H1 (cell line): Measurements from ENCODE around the gene DAP.

ENCODE experiments used
- POLR2A ChIP-seq, 2 experiments: IDR thresholded peaks; 1 replicate in 1 of 2; 2 replicates in 1 of 2; pipeline ENCODE4 v1.6.1; 2011; ENCODE audit warnings: low read depth in 2 of 2, low read length in 2 of 2, mild to moderate bottlenecking in 2 of 2; ENCODE audit errors: control extremely low read depth in 1 of 2
- SP1 ChIP-seq: IDR thresholded peaks from 2 replicates; pipeline ENCODE4 v1.6.1; 2011; ENCODE audit warnings: low read depth, low read length
- SP4 ChIP-seq: IDR thresholded peaks from 2 replicates; pipeline ENCODE4 v1.6.1; 2012; ENCODE audit warnings: low read length, inconsistent platforms
- TAF1 ChIP-seq: IDR thresholded peaks from 2 replicates; pipeline ENCODE4 v1.6.1; 2011; ENCODE audit warnings: mild to moderate bottlenecking, low read depth, low read length
- TF ChIP-seq, protein P1 (sequence below), 3 experiments: IDR thresholded peaks; 1 replicate in 2 of 3; 2 replicates in 1 of 3; pipeline versions ENCODE4 v1.5.1 to v1.6.1; 2011; ENCODE audit warnings: low read length in 3 of 3, mild to moderate bottlenecking in 3 of 3, inconsistent platforms in 2 of 3, low read depth in 1 of 3, moderate library complexity in 1 of 3; ENCODE audit not compliant: insufficient read depth in 1 of 3; ENCODE audit errors: control extremely low read depth in 1 of 3

DNA sequence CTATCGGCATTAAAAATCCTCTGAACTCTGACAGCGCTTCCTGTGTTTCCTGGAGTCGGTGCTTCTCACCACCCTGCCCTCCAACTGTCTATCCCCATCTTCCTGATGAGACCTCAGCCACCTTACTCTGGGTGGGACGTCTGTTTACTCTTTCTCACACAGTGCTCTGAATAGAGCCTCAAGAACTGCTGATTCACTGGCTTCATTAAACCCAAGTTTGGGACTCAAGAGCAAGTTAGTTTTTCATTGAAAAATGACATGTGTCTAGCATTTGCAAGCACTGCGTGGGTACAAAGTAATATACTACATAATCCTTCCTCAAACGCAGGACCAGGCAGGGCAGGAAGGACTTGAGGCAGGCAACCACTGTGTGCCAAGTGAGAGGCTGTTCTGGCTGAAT lies 49.5 kb downstream of the DAP start:
- TF ChIP-seq TAF1 = no peak
- TF ChIP-seq SP1 = no peak
- no peak for TF ChIP-seq POLR2A (IDR thresholded peaks at IDR 0.05; ENCODE audit: control extremely low read depth in 1 of 2, low read depth in 2 of 2, low read length in 2 of 2)
- TF ChIP-seq, protein P1, sequence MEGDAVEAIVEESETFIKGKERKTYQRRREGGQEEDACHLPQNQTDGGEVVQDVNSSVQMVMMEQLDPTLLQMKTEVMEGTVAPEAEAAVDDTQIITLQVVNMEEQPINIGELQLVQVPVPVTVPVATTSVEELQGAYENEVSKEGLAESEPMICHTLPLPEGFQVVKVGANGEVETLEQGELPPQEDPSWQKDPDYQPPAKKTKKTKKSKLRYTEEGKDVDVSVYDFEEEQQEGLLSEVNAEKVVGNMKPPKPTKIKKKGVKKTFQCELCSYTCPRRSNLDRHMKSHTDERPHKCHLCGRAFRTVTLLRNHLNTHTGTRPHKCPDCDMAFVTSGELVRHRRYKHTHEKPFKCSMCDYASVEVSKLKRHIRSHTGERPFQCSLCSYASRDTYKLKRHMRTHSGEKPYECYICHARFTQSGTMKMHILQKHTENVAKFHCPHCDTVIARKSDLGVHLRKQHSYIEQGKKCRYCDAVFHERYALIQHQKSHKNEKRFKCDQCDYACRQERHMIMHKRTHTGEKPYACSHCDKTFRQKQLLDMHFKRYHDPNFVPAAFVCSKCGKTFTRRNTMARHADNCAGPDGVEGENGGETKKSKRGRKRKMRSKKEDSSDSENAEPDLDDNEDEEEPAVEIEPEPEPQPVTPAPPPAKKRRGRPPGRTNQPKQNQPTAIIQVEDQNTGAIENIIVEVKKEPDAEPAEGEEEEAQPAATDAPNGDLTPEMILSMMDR (IDR thresholded peaks at IDR 0.05; ENCODE audit: control extremely low read depth in 1 of 3, insufficient read depth in 1 of 3, low read depth in 1 of 3, low read length in 3 of 3) = no peak
- no peak for TF ChIP-seq SP4
